ENCODE results near the gene NFIC.
"Not testable (repeated sequence)": the region's sequence is repeated elsewhere in the genome, so short reads cannot be mapped to it uniquely, and the experiment has no call there.

Gene NFIC

GRCh38 chr19:3325451-3325850 lies 40.9 kb upstream of the NFIC start:
- Histone ChIP-seq H3K36me3 (no peaks in the 10 kb centered on the region), H3K27ac (no peak overlapping the region), H3K27me3 (peaks cover 0 to 16% of the 10 kb centered on the region in 2 donors), H3K9me3 (no peaks in the 10 kb centered on the region), H3K4me1 (no peaks in the 10 kb centered on the region), H3K4me3 (no peak overlapping the region)
- DNase-seq, result no peak
- TF ChIP-seq, protein P1, sequence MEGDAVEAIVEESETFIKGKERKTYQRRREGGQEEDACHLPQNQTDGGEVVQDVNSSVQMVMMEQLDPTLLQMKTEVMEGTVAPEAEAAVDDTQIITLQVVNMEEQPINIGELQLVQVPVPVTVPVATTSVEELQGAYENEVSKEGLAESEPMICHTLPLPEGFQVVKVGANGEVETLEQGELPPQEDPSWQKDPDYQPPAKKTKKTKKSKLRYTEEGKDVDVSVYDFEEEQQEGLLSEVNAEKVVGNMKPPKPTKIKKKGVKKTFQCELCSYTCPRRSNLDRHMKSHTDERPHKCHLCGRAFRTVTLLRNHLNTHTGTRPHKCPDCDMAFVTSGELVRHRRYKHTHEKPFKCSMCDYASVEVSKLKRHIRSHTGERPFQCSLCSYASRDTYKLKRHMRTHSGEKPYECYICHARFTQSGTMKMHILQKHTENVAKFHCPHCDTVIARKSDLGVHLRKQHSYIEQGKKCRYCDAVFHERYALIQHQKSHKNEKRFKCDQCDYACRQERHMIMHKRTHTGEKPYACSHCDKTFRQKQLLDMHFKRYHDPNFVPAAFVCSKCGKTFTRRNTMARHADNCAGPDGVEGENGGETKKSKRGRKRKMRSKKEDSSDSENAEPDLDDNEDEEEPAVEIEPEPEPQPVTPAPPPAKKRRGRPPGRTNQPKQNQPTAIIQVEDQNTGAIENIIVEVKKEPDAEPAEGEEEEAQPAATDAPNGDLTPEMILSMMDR (IDR thresholded peaks at IDR 0.05), result no peak
- intact Hi-C loops (cut with DNase I; ENCODE audit: low total_unique reads), result loop anchor here (5.0 kb wide), 1 partner anchor 102 kb away; no protein-coding TSS in a partner anchor

GRCh38 chr19:3328743-3329142 lies 37.6 kb upstream of the NFIC start:
- Histone ChIP-seq H3K4me3 (no peak overlapping the region), H3K36me3 (no peaks in the 10 kb centered on the region), H3K27ac (no peak overlapping the region), H3K27me3 (no peaks in the 10 kb centered on the region), H3K4me1 (peaks cover 0 to 10% (median 5%) of the 10 kb centered on the region in 4 donors), H3K9me3 (no peaks in the 10 kb centered on the region)
- DNase-seq, result no peak
- intact Hi-C loops (cut with DNase I; ENCODE audit: low total_unique reads), result loop anchor here (2.0 to 5.0 kb wide), 2 partner anchors 99 to 142 kb away; no protein-coding TSS in a partner anchor
- TF ChIP-seq, protein P1 (IDR thresholded peaks at IDR 0.05), result no peak

- no peaks in the 10 kb centered on the region for H3K36me3 ChIP-seq
- intact Hi-C loops (cut with DNase I; ENCODE audit: low total_unique reads), result no loop called here
- TF ChIP-seq, protein P1 (IDR thresholded peaks at IDR 0.05), result no peak
- no peaks in the 10 kb centered on the region for H3K27me3 ChIP-seq
- no peak overlapping the region for H3K4me3 ChIP-seq
- H3K4me1 ChIP-seq, result peaks cover 0 to 22% (median 11%) of the 10 kb centered on the region in 4 donors
- no peak overlapping the region for H3K27ac ChIP-seq
- DNase-seq, result no peak
- H3K9me3 ChIP-seq, result no peaks in the 10 kb centered on the region
Observed at GRCh38 chr19:3330047-3330446, 36.3 kb upstream of the NFIC start.

DNA sequence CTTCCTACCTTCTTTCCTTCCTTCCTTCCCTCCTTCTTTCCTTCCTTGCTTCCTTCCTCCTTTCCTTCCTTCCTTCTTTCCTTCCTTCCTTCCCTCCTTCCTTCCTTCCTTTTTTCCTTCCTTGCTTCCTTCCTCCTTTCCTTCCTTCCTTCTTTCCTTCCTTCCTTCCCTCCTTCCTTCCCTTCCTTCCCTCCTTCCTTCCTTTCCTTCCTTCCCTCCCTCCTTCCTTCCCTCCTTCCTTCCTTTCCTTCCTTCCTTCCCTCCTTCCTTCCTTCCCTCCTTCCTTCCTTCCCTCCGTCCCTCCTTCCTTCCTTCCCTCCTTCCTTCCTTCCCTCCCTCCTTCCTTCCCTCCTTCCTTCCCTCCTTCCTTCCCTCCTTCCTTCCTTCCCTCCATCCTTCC lies 34.2 kb upstream of the NFIC start:
- peaks cover 0 to 42% (median 32%) of the 10 kb centered on the region in 4 donors for H3K4me1 ChIP-seq
- H3K9me3 ChIP-seq; H3K4me3 ChIP-seq; intact Hi-C loops (cut with DNase I; ENCODE audit: low total_unique reads); DNase-seq; H3K27me3 ChIP-seq; H3K36me3 ChIP-seq; H3K27ac ChIP-seq: not testable (repeated sequence)

DNA sequence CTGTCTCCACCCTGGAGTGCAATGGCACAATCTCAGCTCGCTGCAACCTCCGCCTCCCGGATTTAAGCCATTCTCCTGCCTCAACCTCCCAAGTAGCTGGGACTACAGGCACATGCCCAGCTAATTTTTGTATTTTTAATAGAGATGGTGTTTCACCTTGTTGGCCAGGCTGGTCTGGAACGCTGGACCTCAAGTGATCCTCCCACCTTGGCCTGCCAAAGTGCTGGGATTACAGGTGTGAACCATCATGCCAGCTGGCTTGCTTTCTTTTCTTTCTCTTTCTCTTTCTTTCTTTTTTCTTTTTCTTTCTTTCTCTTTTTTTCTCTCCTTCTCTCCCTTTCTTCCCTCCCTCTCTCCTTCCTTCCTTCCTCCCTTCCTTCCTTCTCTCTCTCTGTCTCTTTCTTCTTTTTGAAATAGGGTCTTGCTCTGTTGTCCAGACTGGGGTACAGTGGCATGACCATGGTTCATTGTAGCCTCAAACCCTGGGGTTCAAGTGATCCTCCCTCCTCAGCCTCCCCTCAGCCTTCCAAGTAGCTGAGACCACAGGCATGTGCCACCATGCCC lies 33.3 kb upstream of the NFIC start:
- no peak for DNase-seq
- Histone ChIP-seq H3K27ac (peak overlapping the region; percentile 39 to 52), H3K4me1 (peaks cover 0 to 51% (median 40%) of the 10 kb centered on the region in 4 donors), H3K4me3 (no peak overlapping the region), H3K27me3 (no peaks in the 10 kb centered on the region), H3K36me3 (no peaks in the 10 kb centered on the region), H3K9me3 (no peaks in the 10 kb centered on the region)
- TF ChIP-seq, protein P1 (IDR thresholded peaks at IDR 0.05), result no peak
- intact Hi-C loops (cut with DNase I; ENCODE audit: low total_unique reads), result no loop called here

DNA sequence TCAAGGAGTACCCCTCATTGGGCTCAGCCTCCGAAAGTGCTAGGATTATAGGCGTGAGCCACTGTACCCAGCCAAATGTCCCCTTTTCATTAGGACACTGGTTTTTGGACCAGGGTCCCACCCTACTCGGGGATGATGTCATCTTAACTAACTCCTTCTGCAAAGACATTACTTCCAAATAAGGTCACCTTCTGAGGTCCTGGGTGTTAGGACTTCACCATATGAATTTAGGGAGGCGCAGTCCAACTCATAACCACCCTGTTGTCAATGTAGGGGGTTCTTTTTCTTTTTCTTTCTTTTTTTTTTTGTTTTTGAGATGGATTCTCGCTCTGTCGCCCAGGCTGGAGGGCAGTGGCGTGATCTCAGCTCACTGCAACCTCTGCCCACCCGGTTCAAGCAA lies 32.7 kb upstream of the NFIC start:
- Histone ChIP-seq H3K4me3 (no peak overlapping the region), H3K27me3 (no peaks in the 10 kb centered on the region), H3K9me3 (no peaks in the 10 kb centered on the region), H3K4me1 (peaks cover 3 to 56% (median 46%) of the 10 kb centered on the region in 4 donors), H3K36me3 (no peaks in the 10 kb centered on the region), H3K27ac (peak overlapping the region; percentile 39 to 52)
- intact Hi-C loops (cut with DNase I; ENCODE audit: low total_unique reads), result no loop called here
- TF ChIP-seq, protein P1 (IDR thresholded peaks at IDR 0.05), result no peak
- DNase-seq, result no peak

- H3K27me3 ChIP-seq; H3K9me3 ChIP-seq; intact Hi-C loops (cut with DNase I; ENCODE audit: low total_unique reads); H3K36me3 ChIP-seq; DNase-seq; H3K4me3 ChIP-seq: not testable (repeated sequence)
- H3K27ac ChIP-seq, result peak overlapping the region; percentile 88 to 96
- peaks cover 4 to 65% (median 51%) of the 10 kb centered on the region in 4 donors for H3K4me1 ChIP-seq
Observed at GRCh38 chr19:3334749-3335430, 31.5 kb upstream of the NFIC start.
